ENCODE data around the gene SNX22.

The SNX22 gene

GRCh38 chr15:64149424-64149823 lies 2.1 kb upstream of the SNX22 start:
- Histone ChIP-seq H3K4me1 (ENCODE audit: insufficient read depth, low read length) (peaks cover 7% of the 10 kb centered on the region), H3K27me3 (ENCODE audit: insufficient read depth, low read length) (peaks cover 37% of the 10 kb centered on the region), H3K9me3 (ENCODE audit: insufficient read depth, low read depth, low read length) (no peaks in the 10 kb centered on the region), H3K9ac (ENCODE audit: low read depth, low read length) (no peak overlapping the region), H3K36me3 (ENCODE audit: insufficient read depth, low read depth, low read length) (peaks cover 6% of the 10 kb centered on the region), H3K4me3 (ENCODE audit: low read length) (no peak overlapping the region), H3K27ac (ENCODE audit: low read length) (no peak overlapping the region)

GRCh38 chr15:64149893-64150578 lies 1.5 kb upstream of the SNX22 start:
- peaks cover 37% of the 10 kb centered on the region for H3K27me3 ChIP-seq (ENCODE audit: insufficient read depth, low read length)
- H3K9me3 ChIP-seq (ENCODE audit: insufficient read depth, low read depth, low read length), result no peaks in the 10 kb centered on the region
- peaks cover 9% of the 10 kb centered on the region for H3K36me3 ChIP-seq (ENCODE audit: insufficient read depth, low read depth, low read length)
- H3K27ac ChIP-seq (ENCODE audit: low read length), result no peak overlapping the region
- no peak overlapping the region for H3K9ac ChIP-seq (ENCODE audit: low read depth, low read length)
- no peak overlapping the region for H3K4me3 ChIP-seq (ENCODE audit: low read length)
- H3K4me1 ChIP-seq (ENCODE audit: insufficient read depth, low read length), result peaks cover 7% of the 10 kb centered on the region

- H3K4me3 ChIP-seq (ENCODE audit: low read length), result peak overlapping the region; percentile 68
- H3K9ac ChIP-seq (ENCODE audit: low read depth, low read length), result peak overlapping the region; percentile 39; the same call in 1 of the 2 replicates
- H3K27ac ChIP-seq (ENCODE audit: low read length), result no peak overlapping the region
- H3K9me3 ChIP-seq (ENCODE audit: insufficient read depth, low read depth, low read length), result no peaks in the 10 kb centered on the region
- H3K4me1 ChIP-seq (ENCODE audit: insufficient read depth, low read length), result peaks cover 7% of the 10 kb centered on the region
- H3K27me3 ChIP-seq (ENCODE audit: insufficient read depth, low read length), result peaks cover 37% of the 10 kb centered on the region
- H3K36me3 ChIP-seq (ENCODE audit: insufficient read depth, low read depth, low read length), result peaks cover 36% of the 10 kb centered on the region
These were observed 1.2 kb downstream of the SNX22 start for GRCh38 chr15:64152507-64153387.

GRCh38 chr15:64153480-64154367 lies 2.2 kb downstream of the SNX22 start:
- no peak overlapping the region; the same call in 1 of the 2 replicates for H3K9ac ChIP-seq (ENCODE audit: low read depth, low read length)
- peaks cover 46% of the 10 kb centered on the region for H3K36me3 ChIP-seq (ENCODE audit: insufficient read depth, low read depth, low read length)
- H3K4me1 ChIP-seq (ENCODE audit: insufficient read depth, low read length), result peaks cover 7% of the 10 kb centered on the region
- peak overlapping the region; percentile 68; the same call in 1 of the 2 replicates for H3K4me3 ChIP-seq (ENCODE audit: low read length)
- no peak overlapping the region for H3K27ac ChIP-seq (ENCODE audit: low read length)
- H3K27me3 ChIP-seq (ENCODE audit: insufficient read depth, low read length), result peaks cover 37% of the 10 kb centered on the region
- no peaks in the 10 kb centered on the region for H3K9me3 ChIP-seq (ENCODE audit: insufficient read depth, low read depth, low read length)

- Histone ChIP-seq H3K9ac (ENCODE audit: low read depth, low read length) (no peak overlapping the region), H3K36me3 (ENCODE audit: insufficient read depth, low read depth, low read length) (peaks cover 63% of the 10 kb centered on the region), H3K4me1 (ENCODE audit: insufficient read depth, low read length) (peaks cover 7% of the 10 kb centered on the region)
These were observed 4.5 kb downstream of the SNX22 start for GRCh38 chr15:64155802-64156651.

GRCh38 chr15:64156652-64157331 lies 5.3 kb downstream of the SNX22 start:
- H3K4me1 ChIP-seq (ENCODE audit: insufficient read depth, low read length), result peaks cover 7% of the 10 kb centered on the region
- H3K4me3 ChIP-seq (ENCODE audit: low read length), result no peak overlapping the region
- H3K27ac ChIP-seq (ENCODE audit: low read length), result no peak overlapping the region
- H3K36me3 ChIP-seq (ENCODE audit: insufficient read depth, low read depth, low read length), result peaks cover 70% of the 10 kb centered on the region
- H3K9me3 ChIP-seq (ENCODE audit: insufficient read depth, low read depth, low read length), result no peaks in the 10 kb centered on the region
- no peak overlapping the region for H3K9ac ChIP-seq (ENCODE audit: low read depth, low read length)
- H3K27me3 ChIP-seq (ENCODE audit: insufficient read depth, low read length), result peaks cover 17% of the 10 kb centered on the region

More at GRCh38 chr15:64155802-64156651, 4.5 kb downstream of the SNX22 start:
- Histone ChIP-seq H3K27ac (ENCODE audit: low read length) (no peak overlapping the region), H3K4me3 (ENCODE audit: low read length) (no peak overlapping the region), H3K9me3 (ENCODE audit: insufficient read depth, low read depth, low read length) (no peaks in the 10 kb centered on the region), H3K27me3 (ENCODE audit: insufficient read depth, low read length) (peaks cover 24% of the 10 kb centered on the region)

- Histone ChIP-seq H3K36me3 (ENCODE audit: insufficient read depth, low read depth, low read length) (peaks cover 71% of the 10 kb centered on the region), H3K4me1 (ENCODE audit: insufficient read depth, low read length) (peaks cover 7% of the 10 kb centered on the region), H3K9me3 (ENCODE audit: insufficient read depth, low read depth, low read length) (no peaks in the 10 kb centered on the region), H3K27ac (ENCODE audit: low read length) (no peak overlapping the region), H3K4me3 (ENCODE audit: low read length) (no peak overlapping the region), H3K9ac (ENCODE audit: low read depth, low read length) (no peak overlapping the region), H3K27me3 (ENCODE audit: insufficient read depth, low read length) (peaks cover 8% of the 10 kb centered on the region)
These were observed 6.1 kb downstream of the SNX22 start for GRCh38 chr15:64157599-64158125.

GRCh38 chr15:64158363-64159134 lies 7.0 kb downstream of the SNX22 start:
- Histone ChIP-seq H3K4me3 (ENCODE audit: low read length) (no peak overlapping the region), H3K9me3 (ENCODE audit: insufficient read depth, low read depth, low read length) (no peaks in the 10 kb centered on the region), H3K9ac (ENCODE audit: low read depth, low read length) (no peak overlapping the region), H3K36me3 (ENCODE audit: insufficient read depth, low read depth, low read length) (peaks cover 71% of the 10 kb centered on the region), H3K27me3 (ENCODE audit: insufficient read depth, low read length) (no peaks in the 10 kb centered on the region), H3K27ac (ENCODE audit: low read length) (no peak overlapping the region), H3K4me1 (ENCODE audit: insufficient read depth, low read length) (peaks cover 6% of the 10 kb centered on the region)

- Histone ChIP-seq H3K9ac (ENCODE audit: low read depth, low read length) (peak overlapping the region; percentile 94), H3K4me3 (ENCODE audit: low read length) (peak overlapping the region; percentile 89), H3K9me3 (ENCODE audit: insufficient read depth, low read depth, low read length) (no peaks in the 10 kb centered on the region), H3K27me3 (ENCODE audit: insufficient read depth, low read length) (no peaks in the 10 kb centered on the region), H3K36me3 (ENCODE audit: insufficient read depth, low read depth, low read length) (peaks cover 44% of the 10 kb centered on the region), H3K27ac (ENCODE audit: low read length) (no peak overlapping the region), H3K4me1 (ENCODE audit: insufficient read depth, low read length) (peaks cover 10% of the 10 kb centered on the region)
These were observed 10.4 kb downstream of the SNX22 start for GRCh38 chr15:64161688-64162477.

All from iPS-20b (cell line).